Measurements from ENCODE around the gene LPCAT4. TPM values are rescaled to one million over a fixed set of nuclear protein-coding genes. Genes with fewer than 3 reads are reported as not detected.

Gene LPCAT4
- total and polyA plus RNA-seq, 4 donors: 12.7 to 30.3 (median 20.2) TPM

DNA sequence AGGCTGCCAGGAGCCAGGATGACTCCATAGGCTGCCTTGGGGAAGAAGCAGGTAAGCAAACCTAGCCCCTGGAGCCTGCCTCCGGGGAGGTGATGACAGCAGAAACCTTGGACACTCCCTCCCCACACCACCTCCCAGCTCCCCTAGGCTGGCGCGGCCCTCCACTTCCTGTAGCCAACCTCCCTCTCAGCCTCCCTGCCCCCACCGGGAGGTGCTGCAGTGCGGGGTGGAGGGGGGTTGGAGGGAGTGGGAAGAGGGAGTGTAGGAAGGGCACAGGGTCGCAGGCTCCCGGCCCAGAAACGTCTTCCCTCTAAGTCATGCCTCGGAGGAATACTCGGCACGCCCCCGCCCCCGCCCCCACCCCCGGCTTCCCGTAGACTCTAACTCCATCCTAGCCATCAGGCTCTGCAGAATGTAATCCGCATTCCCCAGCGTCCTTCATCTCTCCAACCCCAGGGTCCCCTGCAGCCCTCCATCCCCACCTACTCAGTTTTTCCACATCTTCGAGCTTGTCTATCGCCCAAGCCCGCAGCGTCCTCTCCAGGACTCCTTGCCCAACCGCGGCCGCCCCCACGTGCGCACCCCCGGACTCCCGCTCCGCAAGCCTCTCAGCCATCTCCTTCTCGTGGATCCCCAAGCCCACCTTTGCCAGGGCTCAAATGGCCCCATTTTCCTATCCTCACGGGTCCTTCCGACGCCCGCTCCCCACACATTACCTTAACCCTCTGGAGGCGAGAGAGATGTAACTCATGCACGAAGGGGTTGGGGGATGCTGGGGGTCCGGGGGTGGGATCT is 528 bp downstream of the LPCAT4 start:
- DNase-seq: peak; percentile 66 to 82 (median 73)
- Histone ChIP-seq H3K4me3 (peak overlapping the region; percentile 79), H3K27me3 (ENCODE audit: control insufficient read depth in 3 of 3, insufficient read depth in 3 of 3, low read length in 2 of 3) (no peaks in the 10 kb centered on the region), H3K27ac (ENCODE audit: low read depth in 1 of 2, low read length in 1 of 2) (peak overlapping the region; percentile 32 to 66), H3K36me3 (ENCODE audit: control insufficient read depth in 4 of 4, insufficient read depth in 4 of 4, low read length in 4 of 4) (peaks cover 0 to 2% (median 0%) of the 10 kb centered on the region in 4 donors), H3K9me3 (ENCODE audit: control insufficient read depth in 4 of 4, insufficient read depth in 3 of 4, low read length in 3 of 4) (no peaks in the 10 kb centered on the region), H3K9ac (ENCODE audit: insufficient read depth in 1 of 2, low read length in 2 of 2) (no peak overlapping the region), H3K4me1 (ENCODE audit: control insufficient read depth in 5 of 5, insufficient read depth in 5 of 5, low read length in 5 of 5) (peaks cover 0 to 15% (median 7%) of the 10 kb centered on the region in 5 donors)
- TF ChIP-seq, protein P1, sequence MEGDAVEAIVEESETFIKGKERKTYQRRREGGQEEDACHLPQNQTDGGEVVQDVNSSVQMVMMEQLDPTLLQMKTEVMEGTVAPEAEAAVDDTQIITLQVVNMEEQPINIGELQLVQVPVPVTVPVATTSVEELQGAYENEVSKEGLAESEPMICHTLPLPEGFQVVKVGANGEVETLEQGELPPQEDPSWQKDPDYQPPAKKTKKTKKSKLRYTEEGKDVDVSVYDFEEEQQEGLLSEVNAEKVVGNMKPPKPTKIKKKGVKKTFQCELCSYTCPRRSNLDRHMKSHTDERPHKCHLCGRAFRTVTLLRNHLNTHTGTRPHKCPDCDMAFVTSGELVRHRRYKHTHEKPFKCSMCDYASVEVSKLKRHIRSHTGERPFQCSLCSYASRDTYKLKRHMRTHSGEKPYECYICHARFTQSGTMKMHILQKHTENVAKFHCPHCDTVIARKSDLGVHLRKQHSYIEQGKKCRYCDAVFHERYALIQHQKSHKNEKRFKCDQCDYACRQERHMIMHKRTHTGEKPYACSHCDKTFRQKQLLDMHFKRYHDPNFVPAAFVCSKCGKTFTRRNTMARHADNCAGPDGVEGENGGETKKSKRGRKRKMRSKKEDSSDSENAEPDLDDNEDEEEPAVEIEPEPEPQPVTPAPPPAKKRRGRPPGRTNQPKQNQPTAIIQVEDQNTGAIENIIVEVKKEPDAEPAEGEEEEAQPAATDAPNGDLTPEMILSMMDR (IDR thresholded peaks at IDR 0.05; ENCODE audit: control extremely low read depth, extremely low read depth): no peak
- WGBS, 2 donors: 1% methylated on average over 37 of the region's 37 CpGs
- peak; percentile 30 for ATAC-seq (ENCODE audit: insufficient read depth, low FRiP score)

DNA sequence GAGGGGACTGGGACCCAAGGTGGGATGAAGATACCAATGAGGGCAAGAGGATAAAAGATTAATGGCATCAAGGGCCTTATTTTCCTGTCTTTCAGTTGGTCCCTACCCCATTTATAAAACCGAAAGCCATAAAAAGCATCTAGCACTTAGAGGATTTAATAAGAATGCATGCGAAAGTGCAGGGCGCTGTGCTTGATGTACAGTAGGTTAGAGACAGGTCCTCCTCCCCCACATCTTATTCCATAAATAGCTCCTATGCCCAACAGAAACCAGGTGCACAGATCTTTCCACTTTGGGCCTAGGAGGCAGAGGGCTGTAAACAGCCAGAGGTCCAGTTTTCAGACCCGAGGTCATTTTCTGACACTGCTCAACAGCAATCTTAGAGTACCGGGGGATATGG is 1.2 kb downstream of the LPCAT4 start:
- TF ChIP-seq, protein P1 (IDR thresholded peaks at IDR 0.05; ENCODE audit: control extremely low read depth, extremely low read depth): no peak
- ATAC-seq (ENCODE audit: insufficient read depth, low FRiP score) (no peak), DNase-seq (peak in 1 of 3 donors; percentile 17)
- Histone ChIP-seq H3K27me3 (ENCODE audit: control insufficient read depth in 3 of 3, insufficient read depth in 3 of 3, low read length in 2 of 3) (no peaks in the 10 kb centered on the region), H3K4me3 (peak overlapping the region; percentile 79), H3K36me3 (ENCODE audit: control insufficient read depth in 4 of 4, insufficient read depth in 4 of 4, low read length in 4 of 4) (peaks cover 0 to 4% (median 0%) of the 10 kb centered on the region in 4 donors), H3K4me1 (ENCODE audit: control insufficient read depth in 5 of 5, insufficient read depth in 5 of 5, low read length in 5 of 5) (peaks cover 0 to 15% (median 7%) of the 10 kb centered on the region in 5 donors), H3K27ac (ENCODE audit: low read depth in 1 of 2, low read length in 1 of 2) (peak overlapping the region; percentile 32 to 66), H3K9ac (ENCODE audit: insufficient read depth in 1 of 2, low read length in 2 of 2) (no peak overlapping the region), H3K9me3 (ENCODE audit: control insufficient read depth in 4 of 4, insufficient read depth in 3 of 4, low read length in 3 of 4) (no peaks in the 10 kb centered on the region)
- 41 to 51% methylated on average over 5 of the region's 5 CpGs for WGBS, 2 donors

DNA sequence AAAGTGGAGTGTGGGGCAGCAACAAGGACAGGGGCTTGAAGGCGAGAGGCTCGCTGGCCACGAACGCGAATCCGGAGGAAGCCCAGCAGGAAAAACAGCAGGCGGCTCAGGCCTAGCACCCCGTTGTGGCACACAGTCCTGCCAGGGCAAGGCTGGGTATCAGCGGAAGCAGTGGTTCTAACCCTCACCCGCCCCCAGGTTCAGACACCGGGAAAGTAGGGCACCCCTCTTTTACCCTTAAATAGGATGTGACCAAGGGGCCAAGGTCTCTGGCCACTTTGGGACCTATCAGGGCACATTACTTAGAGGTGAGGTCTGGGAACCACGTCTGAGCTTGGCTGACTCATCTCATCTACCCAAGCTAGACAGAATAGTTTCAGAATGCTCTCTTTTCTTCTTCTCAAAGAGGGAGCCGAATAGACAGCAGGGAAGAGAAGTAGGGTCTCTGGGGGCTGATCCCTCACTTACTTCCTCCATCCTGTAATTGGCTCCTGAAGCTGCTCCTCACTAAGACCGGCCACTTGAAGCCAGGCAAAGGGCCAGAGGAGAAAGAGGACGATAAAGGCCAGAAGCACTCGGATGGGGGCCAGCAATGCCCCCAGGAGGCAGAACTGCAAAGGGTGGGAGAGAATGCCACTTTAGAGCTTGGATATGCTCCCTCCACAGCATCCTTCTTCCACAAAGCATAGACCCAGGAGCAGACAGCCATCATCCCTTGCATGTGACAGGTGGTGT is 1.7 kb downstream of the LPCAT4 start:
- TF ChIP-seq, protein P1 (IDR thresholded peaks at IDR 0.05; ENCODE audit: control extremely low read depth, extremely low read depth): no peak
- Histone ChIP-seq H3K27ac (ENCODE audit: low read depth in 1 of 2, low read length in 1 of 2) (peak overlapping the region in 1 of 2 donors; percentile 66), H3K4me1 (ENCODE audit: control insufficient read depth in 5 of 5, insufficient read depth in 5 of 5, low read length in 5 of 5) (peaks cover 0 to 15% (median 7%) of the 10 kb centered on the region in 5 donors), H3K9ac (ENCODE audit: insufficient read depth in 1 of 2, low read length in 2 of 2) (no peak overlapping the region), H3K36me3 (ENCODE audit: control insufficient read depth in 4 of 4, insufficient read depth in 4 of 4, low read length in 4 of 4) (peaks cover 0 to 4% (median 2%) of the 10 kb centered on the region in 4 donors), H3K4me3 (no peak overlapping the region), H3K27me3 (ENCODE audit: control insufficient read depth in 3 of 3, insufficient read depth in 3 of 3, low read length in 2 of 3) (no peaks in the 10 kb centered on the region), H3K9me3 (ENCODE audit: control insufficient read depth in 4 of 4, insufficient read depth in 3 of 4, low read length in 3 of 4) (no peaks in the 10 kb centered on the region)
- ATAC-seq (ENCODE audit: insufficient read depth, low FRiP score) (no peak), DNase-seq (peak in 1 of 3 donors; percentile 22)
- 83% methylated on average over 16 of the region's 16 CpGs for WGBS, 2 donors

All from lung (tissue), 12 donors.